ENCODE measurements around the gene NPEPL1. TPM values are rescaled to one million over a fixed set of nuclear protein-coding genes. Genes with fewer than 3 reads are reported as not detected.

Gene NPEPL1
- 8.6 and 10.6 TPM in 2 replicates for polyA plus RNA-seq (2011; rRNA removed)
- polyA plus RNA-seq (2012; cell fraction: cytosol; rRNA removed): 10.2 and 13.4 TPM in 2 replicates
- polyA plus RNA-seq (2012; cell fraction: nucleus; rRNA removed): 65.1 and 84.8 TPM in 2 replicates
- polyA plus RNA-seq (2017; fragmentation: RNase III; extraction: RNeasy Plus Mini Kit Qiagen cat#74134 plus additional on column Dnase treatment): 31.5 to 40.3 TPM (median 34.6 TPM) in 3 replicates
- 11.4 and 13.9 TPM in 2 replicates for polyA minus RNA-seq (2011; rRNA and poly(A)+ RNA removed)

GRCh38 chr20:58692579-58693225, at the start of gene NPEPL1:
Gene NPEPL1, plus strand, starts transcription at chr20:58692800. Its CDS starts 101 bp downstream, at chr20:58692901.
- H3K9me3 ChIP-seq: no peaks in the 10 kb centered on the region
- H3K4me1 ChIP-seq: peaks cover 20% of the 10 kb centered on the region
- ChIA-PET CTCF (interaction anchor here (0.7 to 2.1 kb wide), 7 partner anchors 11 to 455 kb away, joined by 3 to 6 read pairs (median 4); partner anchors contain the start of gene STX16), POLR2A (interaction anchor here (1.2 kb wide), 1 partner anchor 42 kb away, joined by 5 read pairs; the partner anchor contains the start of gene STX16)
- peak within 1 kb of the TSS; percentile 97 to 98 for H3K27ac ChIP-seq
- peak within 1 kb of the TSS; percentile 88 for H3K4me2 ChIP-seq
- no CpG with 5 or more reads among the region's 93 CpGs for WGBS (ENCODE audit: missing lambda C conversion rate)
- H3K4me3 ChIP-seq: peak within 1 kb of the TSS; percentile 80
- DNase-seq (ENCODE audit: low read depth in 1 of 2, low spot score in 1 of 2): peak; percentile 74 to 78
- no peak for FAIRE-seq
- peak; percentile 91 to 94 for ATAC-seq
- TF ChIP-seq ATOH8 (CRISPR knock-in tag; IDR thresholded peaks at IDR 0.05; ENCODE audit: low read depth) (no peak), HOXA7 (CRISPR knock-in tag; IDR thresholded peaks at IDR 0.05) (no peak), SREBF2 (IDR thresholded peaks at IDR 0.05) (no peak), ZNF302 (CRISPR knock-in tag; IDR thresholded peaks at IDR 0.05) (no peak), BCL3 (IDR thresholded peaks at IDR 0.05) (peak; percentile 18; the same call in 1 of the 3 replicates), ZC3H11A (IDR thresholded peaks at IDR 0.05) (no peak), JUNB (IDR thresholded peaks at IDR 0.05) (no peak), CBX2 (IDR thresholded peaks at IDR 0.05; ENCODE audit: borderline replicate concordance, low read depth) (no peak), E2F6 (IDR thresholded peaks at IDR 0.05; ENCODE audit: borderline replicate concordance, low read depth) (no peak), SMC3 (IDR thresholded peaks at IDR 0.05) (0 out of 3 replicates have a peak, but pooled peaks have one; percentile 31), HOXB13 (CRISPR knock-in tag; IDR thresholded peaks at IDR 0.05; ENCODE audit: low read depth) (no peak), TFCP2L1 (CRISPR knock-in tag; IDR thresholded peaks at IDR 0.05) (no peak), NPAS2 (CRISPR knock-in tag; IDR thresholded peaks at IDR 0.05; ENCODE audit: borderline replicate concordance) (no peak), POLR2A (IDR thresholded peaks at IDR 0.05; ENCODE audit: low read length) (peak; percentile 52), NFE2L2 (conservative IDR thresholded peaks at IDR 0.05; ENCODE audit: low read length) (no peak), HES2 (IDR thresholded peaks at IDR 0.05) (no peak), NR3C1 (IDR thresholded peaks at IDR 0.05) (no peak), HOXB5 (CRISPR knock-in tag; IDR thresholded peaks at IDR 0.05) (no peak), HMGXB4 (CRISPR knock-in tag; IDR thresholded peaks at IDR 0.05; ENCODE audit: borderline replicate concordance) (no peak), BHLHE40 (IDR thresholded peaks at IDR 0.05; ENCODE audit: low read depth, low read length) (no peak), HEYL (CRISPR knock-in tag; IDR thresholded peaks at IDR 0.05) (no peak), MAZ (IDR thresholded peaks at IDR 0.05; ENCODE audit: borderline replicate concordance, low read depth, low read length) (no peak), FOXS1 (CRISPR knock-in tag; IDR thresholded peaks at IDR 0.05) (0 out of 2 replicates have a peak, but pooled peaks have one; percentile 39), RCOR1 (IDR thresholded peaks at IDR 0.05; ENCODE audit: low read depth, low read length) (no peak), CTCF (IDR thresholded peaks at IDR 0.05) (peak; percentile 45), POLR2AphosphoS2 (conservative IDR thresholded peaks at IDR 0.05; ENCODE audit: low read length) (no peak), MAFK (IDR thresholded peaks at IDR 0.05; ENCODE audit: partially characterized antibody) (no peak), GATA3 (IDR thresholded peaks at IDR 0.05; ENCODE audit: borderline replicate concordance) (no peak), FOSL2 (IDR thresholded peaks at IDR 0.05) (no peak), FOSL2 (CRISPR knock-in tag; IDR thresholded peaks at IDR 0.05) (no peak), RNF2 (IDR thresholded peaks at IDR 0.05; ENCODE audit: borderline replicate concordance, low read depth) (no peak), ZFP36 (IDR thresholded peaks at IDR 0.05; ENCODE audit: borderline replicate concordance, partially characterized antibody) (no peak), CBX8 (IDR thresholded peaks at IDR 0.05) (no peak), ZSCAN20 (CRISPR knock-in tag; IDR thresholded peaks at IDR 0.05) (no peak), PHF8 (IDR thresholded peaks at IDR 0.05; ENCODE audit: borderline replicate concordance, low read depth) (0 out of 2 replicates have a peak, but pooled peaks have one; percentile 16), RFX5 (IDR thresholded peaks at IDR 0.05) (no peak)

Measured in A549 (cell line).